DOHH2 (cell line): ENCODE measurements around the gene PRELP.

Experiments
- CTCF ChIP-seq: fragments of 200-600 bp; sonication (generic); IDR thresholded peaks from one replicate; pipeline ENCODE4 v1.5.1; 2014; ENCODE audit warnings: antibody characterized with exemption, mild to moderate bottlenecking, low read depth, low read length; ENCODE audit not compliant: poor library complexity, severe bottlenecking
- EZH2phosphoT487 ChIP-seq: fragments of 200-600 bp; sonication (generic); IDR thresholded peaks from 2 replicates; pipeline ENCODE4 v1.6.1; 2017; ENCODE audit warnings: borderline replicate concordance, mild to moderate bottlenecking, antibody characterized with exemption, low read length, moderate library complexity, mixed read lengths

- no peak for TF ChIP-seq CTCF
- no peak for TF ChIP-seq EZH2phosphoT487
Observed at GRCh38 chr1:203442821-203443220, 32.8 kb upstream of the PRELP start.
